HEK293 (cell line): ENCODE measurements around the gene GPALPP1.

Experiments
- CTCF ChIA-PET: fragments of 350-600 bp; formaldehyde crosslinking; extraction: SDS; loops from one replicate; lab custom pipeline; 2021; ENCODE audit warnings: antibody characterized with exemption; lab: Yijun Ruan, JAX
- POLR2A ChIA-PET: fragments of 300-600 bp; formaldehyde crosslinking; extraction: SDS; loops from one replicate; lab custom pipeline; 2020; ENCODE audit warnings: antibody characterized with exemption, inconsistent platforms; lab: Yijun Ruan, JAX
- H3K27ac ChIP-seq: fragments of 200-500 bp; sonication (Bioruptor generic); 2 replicates; pipeline ENCODE4 v1.5.1; 2014; ENCODE audit warnings: low read depth, low read length, control low read depth, inconsistent platforms; ENCODE audit errors: extremely low read depth
- H3K36me3 ChIP-seq, 2 experiments: fragments of 200-500 bp in 1 of 2; sonication (Bioruptor generic) in 1 of 2; 1 replicate in 1 of 2; 2 replicates in 1 of 2; pipeline ENCODE4 v1.5.1; 2014 to 2017; ENCODE audit warnings: inconsistent platforms in 2 of 2, low read length in 2 of 2; ENCODE audit not compliant: control insufficient read depth in 2 of 2, insufficient read depth in 1 of 2
- H3K4me1 ChIP-seq: fragments of 200-500 bp; sonication (Bioruptor generic); 2 replicates; pipeline ENCODE4 v1.5.1; 2014; ENCODE audit warnings: mild to moderate bottlenecking, low read length, inconsistent platforms; ENCODE audit not compliant: control insufficient read depth, insufficient read depth
- H3K4me3 ChIP-seq: 2 replicates; pipeline ENCODE4 v1.5.1; 2011; ENCODE audit warnings: low read depth, mild to moderate bottlenecking, control low read depth, low read length, moderate library complexity
- H3K9me3 ChIP-seq: fragments of 200-500 bp; sonication (Bioruptor generic); 2 replicates; pipeline ENCODE4 v1.5.1; 2014; ENCODE audit warnings: low read depth, low read length, inconsistent platforms; ENCODE audit not compliant: control insufficient read depth, insufficient read depth
- KLF17 ChIP-seq: fragments of 450-650 bp; formaldehyde crosslinking; IDR thresholded peaks from 2 replicates; pipeline ENCODE4 v1.5.1; 2016; ENCODE audit warnings: missing biosample characterization, missing genetic modification characterization
- PRDM1 ChIP-seq: fragments of 450-650 bp; formaldehyde crosslinking; IDR thresholded peaks from 2 replicates; pipeline ENCODE4; 2016; ENCODE audit warnings: missing biosample characterization, missing genetic modification characterization
- SP7 ChIP-seq: fragments of 450-650 bp; formaldehyde crosslinking; IDR thresholded peaks from 2 replicates; pipeline ENCODE4 v1.5.1; 2016; ENCODE audit warnings: missing biosample characterization, missing genetic modification characterization
- TRIM28 ChIP-seq: IDR thresholded peaks from 2 replicates; pipeline ENCODE4 v1.6.1; 2011; ENCODE audit warnings: low read length, control low read depth, borderline replicate concordance
- ZBTB20 ChIP-seq: fragments of 450-650 bp; formaldehyde crosslinking; IDR thresholded peaks from 2 replicates; pipeline ENCODE4 v1.5.1; 2016; ENCODE audit warnings: missing biosample characterization, missing genetic modification characterization
- ZFP41 ChIP-seq: fragments of 450-650 bp; formaldehyde crosslinking; IDR thresholded peaks from 2 replicates; pipeline ENCODE4 v1.5.1; 2016; ENCODE audit warnings: missing biosample characterization, missing genetic modification characterization, borderline replicate concordance
- ZFP69B ChIP-seq: fragments of 450-650 bp; formaldehyde crosslinking; IDR thresholded peaks from 2 replicates; pipeline ENCODE4 v1.5.1; 2016; ENCODE audit warnings: missing biosample characterization, missing genetic modification characterization
- ZNF174 ChIP-seq: fragments of 450-650 bp; formaldehyde crosslinking; IDR thresholded peaks from 2 replicates; pipeline ENCODE4 v1.5.0; 2017; ENCODE audit warnings: missing biosample characterization, mild to moderate bottlenecking, missing genetic modification characterization
- ZNF23 ChIP-seq: fragments of 450-650 bp; formaldehyde crosslinking; IDR thresholded peaks from 2 replicates; pipeline ENCODE4 v1.5.1; 2016; ENCODE audit warnings: missing biosample characterization, missing genetic modification characterization, borderline replicate concordance
- ZNF473 ChIP-seq: fragments of 450-650 bp; formaldehyde crosslinking; IDR thresholded peaks from 2 replicates; pipeline ENCODE4 v1.5.1; 2017; ENCODE audit warnings: missing biosample characterization, missing genetic modification characterization
- ZNF513 ChIP-seq: fragments of 450-650 bp; IDR thresholded peaks from 2 replicates; pipeline ENCODE4 v1.5.1; 2018; ENCODE audit warnings: missing biosample characterization, missing genetic modification characterization
- ZNF549 ChIP-seq: fragments of 450-650 bp; IDR thresholded peaks from 2 replicates; pipeline ENCODE4 v1.5.1; 2018; ENCODE audit warnings: missing biosample characterization, missing genetic modification characterization, mild to moderate bottlenecking, inconsistent platforms, moderate library complexity
- ZNF585B ChIP-seq: fragments of 450-650 bp; formaldehyde crosslinking; IDR thresholded peaks from 2 replicates; pipeline ENCODE4 v1.5.1; 2016; ENCODE audit warnings: missing biosample characterization, missing genetic modification characterization
- ZNF707 ChIP-seq: fragments of 450-650 bp; formaldehyde crosslinking; IDR thresholded peaks from 2 replicates; pipeline ENCODE4 v1.5.1; 2016; ENCODE audit warnings: missing biosample characterization, missing genetic modification characterization
- ZNF776 ChIP-seq: fragments of 450-650 bp; formaldehyde crosslinking; IDR thresholded peaks from 2 replicates; pipeline ENCODE4 v1.5.0; 2017; ENCODE audit warnings: missing biosample characterization, missing genetic modification characterization, borderline replicate concordance

Gene GPALPP1

GRCh38 chr13:45068036-45069001 is 79.0 kb downstream of the GPALPP1 start (continued):
- no peak for TF ChIP-seq ZNF549
- no peak for TF ChIP-seq ZBTB20 (tag by site-specific recombination)
- no peak for TF ChIP-seq ZNF473
- TF ChIP-seq, all 188 proteins: peak for 0

GRCh38 chr13:45073809-45074208 is 84.5 kb downstream of the GPALPP1 start:
- no peaks in the 10 kb centered on the region for H3K9me3 ChIP-seq
- no peak overlapping the region for H3K4me3 ChIP-seq
- no peak overlapping the region for H3K27ac ChIP-seq
- POLR2A ChIA-PET: no interaction called here
- no peak for TF ChIP-seq ZNF585B (tag by site-specific recombination)
- no peak for TF ChIP-seq ZFP69B
- H3K4me1 ChIP-seq: no peaks in the 10 kb centered on the region
- H3K36me3 ChIP-seq: no peaks in the 10 kb centered on the region
- CTCF ChIA-PET: interaction anchor here (0.7 kb wide), 1 partner anchor 27 kb away, joined by 6 read pairs; no protein-coding TSS in a partner anchor

GRCh38 chr13:45074721-45075120 is 85.4 kb downstream of the GPALPP1 start:
- CTCF ChIA-PET: no interaction called here
- H3K9me3 ChIP-seq: no peaks in the 10 kb centered on the region
- no peak for TF ChIP-seq ZFP41 (tag by site-specific recombination)

GRCh38 chr13:45078003-45078402 is 88.7 kb downstream of the GPALPP1 start:
- ChIA-PET POLR2A (no interaction called here), CTCF (no interaction called here)
- H3K36me3 ChIP-seq: no peaks in the 10 kb centered on the region
- TF ChIP-seq ZNF174 (tag by site-specific recombination) (no peak), TRIM28 (no peak), ZNF513 (tag by site-specific recombination) (no peak), PRDM1 (tag by site-specific recombination) (no peak), SP7 (no peak), KLF17 (tag by site-specific recombination) (no peak), ZNF776 (tag by site-specific recombination) (no peak), ZNF707 (tag by site-specific recombination) (no peak), ZNF23 (no peak)
- TF ChIP-seq, all 188 proteins: peak for 0
- Histone ChIP-seq H3K4me1 (no peaks in the 10 kb centered on the region), H3K27ac (no peak overlapping the region), H3K9me3 (no peaks in the 10 kb centered on the region), H3K4me3 (no peak overlapping the region)

More at GRCh38 chr13:45074721-45075120, 85.4 kb downstream of the GPALPP1 start:
- POLR2A ChIA-PET: no interaction called here
- Histone ChIP-seq H3K4me3 (no peak overlapping the region), H3K27ac (no peak overlapping the region), H3K4me1 (no peaks in the 10 kb centered on the region), H3K36me3 (no peaks in the 10 kb centered on the region)
